HCT116 (cell line): ENCODE results near the gene SARM1. TPM values are rescaled to one million over a fixed set of nuclear protein-coding genes. Genes with fewer than 3 reads are reported as not detected.

Experiments used
- ATAC-seq: fragments of 200-7000 bp; cut with Tn5 transposase; 2 replicates; pipeline ENCODE4 v1.9.1; 2020; ENCODE audit warnings: mild to moderate bottlenecking, moderate library complexity
- BruUV-seq: library from RNA; stranded (reverse); fragments of 400-500 nt; replicated peaks from 2 replicates; lab custom pipeline; 2021; lab: Mats Ljungman, UMichigan
- CTCF ChIA-PET: fragments of 300-600 bp; sonication (Branson Sonifier 250); formaldehyde crosslinking; loops from one replicate; lab custom pipeline; 2021; ENCODE audit warnings: antibody characterized with exemption; lab: Charles Lee
- POLR2A ChIA-PET: fragments of 300-600, 350-600 bp; sonication (Branson Sonifier 250); formaldehyde crosslinking; loops from one replicate; lab custom pipeline; 2021; ENCODE audit warnings: antibody characterized with exemption; lab: Charles Lee
- RAD21 ChIA-PET, 2 experiments: fragments of 300-600 bp; sonication (Branson Sonifier 250); formaldehyde crosslinking; loops; one replicate each; lab custom pipeline; 2023; ENCODE audit warnings: low total read pairs in 2 of 2; ENCODE audit not compliant: uncharacterized antibody in 2 of 2, unreplicated experiment in 2 of 2, low non-redundant PET in 1 of 2; lab: Charles Lee
- DNase-seq: peaks from one replicate; pipeline ENCODE4 v3.0.0-alpha.2; 2010; ENCODE audit warnings: low read depth, low spot score
- H2AFZ ChIP-seq: fragments of 200-600 bp; shearing (Covaris generic), sonication (generic); 2 replicates; pipeline ENCODE4 v1.6.1; 2017; ENCODE audit warnings: low read depth, mixed run types, mixed read lengths, antibody characterized with exemption, low read length; ENCODE audit not compliant: poor library complexity, severe bottlenecking
- H3K27ac ChIP-seq: 2 replicates; pipeline ENCODE4 v1.5.1; 2012; ENCODE audit warnings: low read depth, low read length
- H3K27me3 ChIP-seq: fragments of 200-600 bp; sonication (generic); 2 replicates; pipeline ENCODE4 v1.6.1; 2016; ENCODE audit warnings: mixed run types, low read length, mixed read lengths; ENCODE audit not compliant: insufficient read depth
- H3K36me3 ChIP-seq, 2 experiments: fragments of 200-500 bp in 1 of 2; fragments of 200-600 bp in 1 of 2; sonication (Bioruptor generic) in 1 of 2; sonication (generic) in 1 of 2; 2 replicates each; pipeline versions ENCODE4 v1.5.1 to v1.6.1; 2014 to 2016; ENCODE audit warnings: low read length in 2 of 2, inconsistent platforms in 1 of 2, mixed read lengths in 1 of 2, mixed run types in 1 of 2; ENCODE audit not compliant: insufficient read depth in 2 of 2, control insufficient read depth in 1 of 2
- H3K4me1 ChIP-seq, 2 experiments: fragments of 200-600 bp in 1 of 2; sonication (generic) in 1 of 2; 2 replicates each; pipeline versions ENCODE4 v1.5.1 to v1.6.1; 2012 to 2017; ENCODE audit warnings: low read length in 2 of 2, inconsistent platforms in 1 of 2, mild to moderate bottlenecking in 1 of 2, mixed read lengths in 1 of 2, mixed run types in 1 of 2, moderate library complexity in 1 of 2; ENCODE audit not compliant: insufficient read depth in 2 of 2, control insufficient read depth in 1 of 2
- H3K4me2 ChIP-seq: fragments of 200-600 bp; sonication (generic); 2 replicates; pipeline ENCODE4 v1.6.1; 2017; ENCODE audit warnings: mixed run types, low read length, mixed read lengths
- H3K4me3 ChIP-seq, 2 experiments: fragments of 200-600 bp in 1 of 2; sonication (generic) in 1 of 2; replicated peaks in 1 of 2; 2 replicates each; pipeline ENCODE4 v1.5.1; 2011 to 2016; ENCODE audit warnings: low read length in 2 of 2, control low read depth in 1 of 2, low read depth in 1 of 2, mild to moderate bottlenecking in 1 of 2, mixed read lengths in 1 of 2, mixed run types in 1 of 2
- H3K79me2 ChIP-seq: fragments of 200-600 bp; sonication (generic); 2 replicates; pipeline ENCODE4 v1.6.1; 2017; ENCODE audit warnings: mild to moderate bottlenecking, mixed run types, low read length, moderate library complexity, mixed read lengths; ENCODE audit not compliant: insufficient read depth
- H3K9ac ChIP-seq: fragments of 200-600 bp; sonication (generic); 2 replicates; pipeline ENCODE4 v1.6.1; 2016; ENCODE audit warnings: low read length, mixed read lengths
- H3K9me2 ChIP-seq: fragments of 200-600 bp; sonication (generic), shearing (Covaris generic); 2 replicates; pipeline ENCODE4 v1.6.1; 2017; ENCODE audit warnings: mixed run types, mild to moderate bottlenecking, moderate library complexity; ENCODE audit not compliant: insufficient read depth
- H3K9me3 ChIP-seq, 2 experiments: fragments of 200-500 bp in 1 of 2; fragments of 200-600 bp in 1 of 2; sonication (Bioruptor generic) in 1 of 2; sonication (generic) in 1 of 2; 2 replicates each; pipeline ENCODE4 v1.6.1; 2014 to 2017; ENCODE audit warnings: low read length in 2 of 2, mixed read lengths in 2 of 2, inconsistent platforms in 1 of 2, low read depth in 1 of 2, mild to moderate bottlenecking in 1 of 2, mixed run types in 1 of 2, moderate library complexity in 1 of 2; ENCODE audit not compliant: control insufficient read depth in 1 of 2, insufficient read depth in 1 of 2
- H4K20me1 ChIP-seq: fragments of 200-600 bp; sonication (generic), shearing (Covaris generic); 2 replicates; pipeline ENCODE4 v1.6.1; 2017; ENCODE audit warnings: mixed run types, mild to moderate bottlenecking, moderate library complexity; ENCODE audit not compliant: insufficient read depth
- ATF3 ChIP-seq: IDR thresholded peaks from 2 replicates; pipeline ENCODE4 v1.6.1; 2012
- CBX3 ChIP-seq: IDR thresholded peaks from 2 replicates; pipeline ENCODE4 v1.6.1; 2012; ENCODE audit warnings: low read depth
- CTCF ChIP-seq, 3 experiments: fragments of 200-600 bp in 1 of 3; sonication (generic) in 1 of 3; IDR thresholded peaks in 2 of 3; conservative IDR thresholded peaks in 1 of 3; 2 replicates each; pipeline ENCODE4 v1.5.1; 2012 to 2017; ENCODE audit warnings: low read depth in 2 of 3, low read length in 2 of 3, antibody characterized with exemption in 1 of 3, borderline replicate concordance in 1 of 3, control low read depth in 1 of 3, mild to moderate bottlenecking in 1 of 3, mixed read lengths in 1 of 3, mixed run types in 1 of 3, moderate library complexity in 1 of 3; ENCODE audit not compliant: insufficient read depth in 1 of 3
- EGR1 ChIP-seq: IDR thresholded peaks from 2 replicates; pipeline ENCODE4 v1.6.1; 2012; ENCODE audit warnings: low read depth
- EZH2 ChIP-seq: fragments of 200-600 bp; sonication (generic); IDR thresholded peaks from 2 replicates; pipeline ENCODE4 v1.6.1; 2017; ENCODE audit warnings: antibody characterized with exemption, mixed run types
- FOSL1 ChIP-seq: IDR thresholded peaks from 2 replicates; pipeline ENCODE4 v1.6.1; 2012; ENCODE audit warnings: low read depth
- JUND ChIP-seq: IDR thresholded peaks from 2 replicates; pipeline ENCODE4 v1.6.1; 2012
- MAX ChIP-seq: IDR thresholded peaks from 2 replicates; pipeline ENCODE4 v1.6.1; 2012
- POLR2A ChIP-seq: IDR thresholded peaks from 2 replicates; pipeline ENCODE4 v1.7.0; 2011; ENCODE audit warnings: borderline replicate concordance; ENCODE audit not compliant: insufficient read depth, insufficient read length; ENCODE audit errors: extremely low read depth
- RAD21 ChIP-seq: IDR thresholded peaks from 2 replicates; pipeline ENCODE4 v1.6.1; 2012; ENCODE audit warnings: low read depth, mild to moderate bottlenecking
- REST ChIP-seq: IDR thresholded peaks from 2 replicates; pipeline ENCODE4 v1.6.1; 2012; ENCODE audit warnings: low read depth
- SIN3A ChIP-seq: IDR thresholded peaks from 2 replicates; pipeline ENCODE4 v1.6.1; 2012; ENCODE audit warnings: low read depth
- SP1 ChIP-seq: IDR thresholded peaks from 2 replicates; pipeline ENCODE4 v1.6.1; 2012; ENCODE audit warnings: low read depth
- SRF ChIP-seq: IDR thresholded peaks from 2 replicates; pipeline ENCODE4 v1.6.1; 2012; ENCODE audit warnings: low read depth
- YY1 ChIP-seq: IDR thresholded peaks from 2 replicates; pipeline ENCODE4 v1.6.1; 2011; ENCODE audit warnings: low read length, low read depth, moderate library complexity, mild to moderate bottlenecking; ENCODE audit not compliant: insufficient replicate concordance; ENCODE audit errors: extremely low read depth
- ZBTB33 ChIP-seq: IDR thresholded peaks from 2 replicates; pipeline ENCODE4 v1.6.1; 2011; ENCODE audit warnings: mild to moderate bottlenecking, low read length, moderate library complexity; ENCODE audit not compliant: insufficient replicate concordance; ENCODE audit errors: extremely low read depth
- ZFX ChIP-seq: fragments of 450-650 bp; IDR thresholded peaks from 2 replicates; pipeline ENCODE4 v1.6.1; 2017
- ZNF274 ChIP-seq: fragments of 200-500 bp; sonication (Bioruptor generic); IDR thresholded peaks from 2 replicates; pipeline ENCODE4 v1.6.1; 2014; ENCODE audit warnings: mild to moderate bottlenecking, low read depth, low read length, inconsistent platforms
- intact Hi-C: fragments of 100-400 bp; cut with micrococcal nuclease; formaldehyde crosslinking; loops from 2 replicates; pipeline ENCODE4 v1.10.0; 2022
- total RNA-seq: library from RNA; stranded (reverse); gene quantifications from one replicate; pipeline ENCODE4 v1.2.1, GENCODE V29; 2021; ENCODE audit not compliant: unreplicated experiment

SARM1 gene
- total RNA-seq, 1 experiment from 2014 or later = 1.3 TPM

GRCh38 chr17:28368306-28368831 is 3.1 kb upstream of the SARM1 start:
- TF ChIP-seq JUND (no peak), REST (no peak), SIN3A (no peak), CTCF (IDR thresholded peaks at IDR 0.05 in 2 of 3, conservative IDR thresholded peaks at IDR 0.05 in 1 of 3; ENCODE audit: borderline replicate concordance in 1 of 3, insufficient read depth in 1 of 3, low read depth in 2 of 3, low read length in 2 of 3) (no peak), EGR1 (no peak), CBX3 (no peak), EZH2 (no peak), YY1 (no peak), POLR2A (no peak), ZBTB33 (no peak), RAD21 (no peak), SP1 (no peak), ZFX (no peak), ATF3 (no peak), SRF (no peak), ZNF274 (no peak), MAX (no peak), FOSL1 (no peak)
- no peak overlapping the region for H3K4me3 ChIP-seq
- H3K79me2 ChIP-seq = no peaks in the 10 kb centered on the region
- ChIA-PET POLR2A (interaction anchor here (1.0 kb wide), 1 partner anchor 11 kb away, joined by 3 read pairs; the partner anchor contains the start of gene POLDIP2), RAD21 (no interaction called here), CTCF (no interaction called here)
- no TSS peak for BruUV-seq
- no peaks in the 10 kb centered on the region for H4K20me1 ChIP-seq
- H2AFZ ChIP-seq = no peak overlapping the region
- DNase-seq = no peak
- no peak overlapping the region for H3K4me2 ChIP-seq
- intact Hi-C loops = no loop called here
- H3K4me1 ChIP-seq = peaks cover 11 to 20% of the 10 kb centered on the region in 2 experiments; a peak in 3 of 4 replicates
- H3K27me3 ChIP-seq = no peaks in the 10 kb centered on the region
- no peaks in the 10 kb centered on the region for H3K36me3 ChIP-seq
- H3K9me3 ChIP-seq = no peaks in the 10 kb centered on the region
- ATAC-seq = no peak
- no peaks in the 10 kb centered on the region for H3K9me2 ChIP-seq
- no peak overlapping the region for H3K9ac ChIP-seq
- no peak overlapping the region for H3K27ac ChIP-seq
